Panc1 (cell line): ENCODE measurements around the gene CES4A. TPM values are rescaled to one million over a fixed set of nuclear protein-coding genes. Genes with fewer than 3 reads are reported as not detected.

Experiments used
- ATAC-seq: fragments of 200-7000 bp; cut with Tn5 transposase; 2 replicates; pipeline ENCODE4 v1.9.1; 2020; ENCODE audit warnings: mild to moderate bottlenecking, moderate library complexity
- BruUV-seq: library from RNA; stranded (reverse); fragments of 400-500 nt; replicated peaks from 2 replicates; lab custom pipeline; 2021; lab: Mats Ljungman, UMichigan
- CTCF ChIA-PET: fragments of 300-600 bp; sonication (Branson Sonifier 250); formaldehyde crosslinking; loops from one replicate; lab custom pipeline; 2022; ENCODE audit warnings: antibody characterized with exemption; lab: Charles Lee
- POLR2A ChIA-PET: fragments of 300-600 bp; sonication (Branson Sonifier 250); formaldehyde crosslinking; loops from one replicate; lab custom pipeline; 2022; ENCODE audit warnings: antibody characterized with exemption; lab: Charles Lee
- DNase-seq: peaks from one replicate; pipeline ENCODE4 v3.0.0-alpha.2; 2010; ENCODE audit warnings: low read depth, low spot score
- H3K27ac ChIP-seq: 2 replicates; pipeline ENCODE4 v1.5.1; 2011; ENCODE audit warnings: mild to moderate bottlenecking, low read length, inconsistent platforms
- H3K27me3 ChIP-seq: fragments of 200-500 bp; sonication (Bioruptor generic); 2 replicates; pipeline ENCODE4 v1.6.0; 2014; ENCODE audit warnings: low read length, inconsistent platforms; ENCODE audit not compliant: control insufficient read depth, insufficient read depth
- H3K36me3 ChIP-seq: fragments of 200-500 bp; sonication (Bioruptor generic); 2 replicates; pipeline ENCODE4 v1.5.1; 2014; ENCODE audit warnings: inconsistent platforms, mild to moderate bottlenecking, low read length, moderate library complexity; ENCODE audit not compliant: control insufficient read depth, insufficient read depth
- H3K4me1 ChIP-seq: 2 replicates; pipeline ENCODE4 v1.5.1; 2011; ENCODE audit warnings: inconsistent platforms, mild to moderate bottlenecking, low read length, moderate library complexity; ENCODE audit not compliant: control insufficient read depth, insufficient read depth
- H3K4me3 ChIP-seq, 2 experiments: 2 replicates each; pipeline ENCODE4 v1.5.1; 2011 to 2012; ENCODE audit warnings: low read depth in 2 of 2, low read length in 2 of 2, mild to moderate bottlenecking in 2 of 2, inconsistent platforms in 1 of 2, moderate library complexity in 1 of 2
- H3K9me3 ChIP-seq: fragments of 200-500 bp; sonication (Bioruptor generic); 2 replicates; pipeline ENCODE4 v1.5.1; 2014; ENCODE audit warnings: low read depth, mild to moderate bottlenecking, inconsistent platforms, low read length, moderate library complexity; ENCODE audit not compliant: control insufficient read depth, insufficient read depth
- CTCF ChIP-seq: fragments of 450-650 bp; IDR thresholded peaks from 2 replicates; pipeline ENCODE4 v1.5.1; 2017; ENCODE audit warnings: mild to moderate bottlenecking
- POLR2AphosphoS5 ChIP-seq: IDR thresholded peaks from 2 replicates; pipeline ENCODE4 v1.6.1; 2012; ENCODE audit warnings: mild to moderate bottlenecking, low read depth, low read length, moderate library complexity
- REST ChIP-seq, 2 experiments: IDR thresholded peaks; 2 replicates each; pipeline ENCODE4 v1.6.1; 2011 to 2012; ENCODE audit warnings: low read depth in 2 of 2, control low read depth in 1 of 2, low read length in 1 of 2, mild to moderate bottlenecking in 1 of 2, moderate library complexity in 1 of 2; ENCODE audit not compliant: insufficient read depth in 1 of 2
- SIN3A ChIP-seq: IDR thresholded peaks from 2 replicates; pipeline ENCODE4 v1.6.1; 2012; ENCODE audit warnings: low read depth, mild to moderate bottlenecking, low read length, moderate library complexity, borderline replicate concordance; ENCODE audit not compliant: insufficient read depth
- TCF7L2 ChIP-seq: IDR thresholded peaks from 2 replicates; pipeline ENCODE4 v1.6.1; 2011; ENCODE audit warnings: mild to moderate bottlenecking, low read depth, low read length, inconsistent platforms
- in situ Hi-C: cut with HindIII; loops from 2 replicates; pipeline ENCODE4 v1.10.0; 2016; ENCODE audit warnings: low sequenced_read_pairs, low pct_unique_long_range_greater_than_20kb
- intact Hi-C: fragments of 100-400 bp; cut with micrococcal nuclease; formaldehyde crosslinking; loops from one replicate; pipeline ENCODE4 v1.10.0; 2022; ENCODE audit not compliant: unreplicated experiment
- total RNA-seq: library from RNA; stranded (reverse); gene quantifications from one replicate; pipeline ENCODE4 v1.2.1, GENCODE V29; 2021; ENCODE audit not compliant: unreplicated experiment

Gene CES4A
- total RNA-seq, 1 experiment from 2014 or later, result 6.1 TPM

- no peak for ATAC-seq
- H3K27me3 ChIP-seq, result no peaks in the 10 kb centered on the region
- intact Hi-C loops (no loop called here), in situ Hi-C loops (no loop called here)
- TF ChIP-seq SIN3A, result no peak
- no peak for TF ChIP-seq TCF7L2
- no peak for TF ChIP-seq CTCF
- TF ChIP-seq POLR2AphosphoS5, result no peak
- TF ChIP-seq REST (IDR thresholded peaks at IDR 0.05; ENCODE audit: insufficient read depth in 1 of 2, low read depth in 2 of 2, low read length in 1 of 2), result no peak
- H3K27ac ChIP-seq, result no peak overlapping the region
- peaks cover 11% of the 10 kb centered on the region; the same call in 1 of the 2 replicates for H3K4me1 ChIP-seq
- no peak overlapping the region for H3K4me3 ChIP-seq
- ChIA-PET CTCF (no interaction called here), POLR2A (no interaction called here)
- BruUV-seq, result no TSS peak
- DNase-seq, result no peak
- H3K36me3 ChIP-seq, result peaks cover 11% of the 10 kb centered on the region
- H3K9me3 ChIP-seq, result no peaks in the 10 kb centered on the region
Observed at GRCh38 chr16:67035364-67035763, 47.0 kb downstream of the CES4A start.

- POLR2A ChIA-PET, result interaction anchor here (0.5 kb wide), 1 partner anchor 199 kb away, joined by 7 read pairs; no protein-coding TSS in a partner anchor
- H3K4me3 ChIP-seq, result no peak overlapping the region
- TF ChIP-seq REST (IDR thresholded peaks at IDR 0.05; ENCODE audit: insufficient read depth in 1 of 2, low read depth in 2 of 2, low read length in 1 of 2) (no peak), SIN3A (no peak), CTCF (no peak), POLR2AphosphoS5 (no peak), TCF7L2 (no peak)
Observed at GRCh38 chr16:67036323-67036741, 47.9 kb downstream of the CES4A start.

More at GRCh38 chr16:67036323-67036741, 47.9 kb downstream of the CES4A start:
- ATAC-seq (no peak), DNase-seq (no peak)
- CTCF ChIA-PET, result no interaction called here
- in situ Hi-C loops, result no loop called here
- Histone ChIP-seq H3K9me3 (no peaks in the 10 kb centered on the region), H3K27me3 (no peaks in the 10 kb centered on the region), H3K27ac (no peak overlapping the region), H3K4me1 (peaks cover 11% of the 10 kb centered on the region; the same call in 1 of the 2 replicates), H3K36me3 (peaks cover 11% of the 10 kb centered on the region)
- intact Hi-C loops, result no loop called here
- BruUV-seq, result no TSS peak
